Skeletal muscle tissue (tissue), 4 donors: Measurements from ENCODE around the gene EPGN. TPM values are rescaled to one million over a fixed set of nuclear protein-coding genes. Genes with fewer than 3 reads are reported as not detected.
"Not testable (repeated sequence)": the region's sequence is repeated elsewhere in the genome, so short reads cannot be mapped to it uniquely, and the experiment has no call there.

Source experiments
- H3K27ac ChIP-seq: one replicate; pipeline ENCODE4 v1.7.0; 2013; ENCODE audit warnings: mild to moderate bottlenecking, low read depth, low read length, inconsistent platforms
- H3K27me3 ChIP-seq, 3 donors: one replicate each; pipeline ENCODE4 v1.7.0; 2013; ENCODE audit warnings: low read length in 3 of 3; ENCODE audit not compliant: control insufficient read depth in 3 of 3, insufficient read depth in 3 of 3
- H3K36me3 ChIP-seq, 3 donors: one replicate each; pipeline ENCODE4 v1.7.0; 2013; ENCODE audit warnings: low read length in 3 of 3; ENCODE audit not compliant: control insufficient read depth in 3 of 3, insufficient read depth in 3 of 3
- H3K4me1 ChIP-seq, 3 donors: one replicate each; pipeline ENCODE4 v1.7.0; 2013; ENCODE audit warnings: low read length in 3 of 3, mild to moderate bottlenecking in 3 of 3; ENCODE audit not compliant: control insufficient read depth in 3 of 3, insufficient read depth in 3 of 3
- H3K4me3 ChIP-seq, 3 donors: one replicate each; pipeline ENCODE4 v1.7.0; 2013; ENCODE audit warnings: low read length in 3 of 3
- H3K9ac ChIP-seq, 3 donors: one replicate each; pipeline ENCODE4 v1.7.0; 2013; ENCODE audit warnings: low read length in 3 of 3, mild to moderate bottlenecking in 3 of 3, moderate library complexity in 2 of 3, low read depth in 1 of 3
- H3K9me3 ChIP-seq, 3 donors: one replicate each; pipeline ENCODE4 v1.7.0; 2013; ENCODE audit warnings: low read length in 3 of 3; ENCODE audit not compliant: control insufficient read depth in 3 of 3
- total RNA-seq: library from RNA; depleted of rRNA; stranded (reverse); fragments of >200 nt; gene quantifications from one replicate; pipeline ENCODE4 v1.2.3, GENCODE V29; 2014
- donor health status: Osteomylitis.

Gene EPGN
- total RNA-seq, 1 donor from 2014 or later: 0.52 TPM

DNA sequence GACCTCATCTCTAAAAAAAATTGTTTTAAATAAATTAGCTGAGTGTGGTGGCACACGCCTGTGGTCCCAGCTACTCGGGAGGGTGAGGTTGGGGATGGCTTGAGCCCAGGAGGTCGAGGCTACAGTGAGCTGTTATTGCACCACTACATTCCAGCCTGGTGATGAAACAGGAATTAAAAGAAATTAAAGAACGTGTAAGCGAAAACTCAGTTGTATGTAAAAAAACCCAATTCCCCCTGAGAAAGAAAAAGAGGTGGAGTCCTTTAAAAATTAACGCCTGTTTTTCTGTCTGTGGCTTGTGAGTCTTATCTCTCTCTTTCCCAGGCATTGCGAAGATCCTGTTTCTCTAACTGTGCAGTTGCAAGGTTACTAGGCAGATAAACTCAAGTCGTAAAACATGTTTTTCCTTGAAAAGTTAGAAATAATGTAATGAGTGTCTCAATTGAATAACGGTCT, 22.1 kb downstream of the EPGN start:
- H3K9me3 ChIP-seq: peaks cover 0 to 3% (median 0%) of the 10 kb centered on the region in 3 donors
- no peak overlapping the region for H3K9ac ChIP-seq
- H3K27me3 ChIP-seq: peaks cover 0 to 2% (median 0%) of the 10 kb centered on the region in 3 donors
- no peaks in the 10 kb centered on the region for H3K4me1 ChIP-seq
- H3K36me3 ChIP-seq: no peaks in the 10 kb centered on the region
- no peak overlapping the region for H3K27ac ChIP-seq
- no peak overlapping the region for H3K4me3 ChIP-seq

DNA sequence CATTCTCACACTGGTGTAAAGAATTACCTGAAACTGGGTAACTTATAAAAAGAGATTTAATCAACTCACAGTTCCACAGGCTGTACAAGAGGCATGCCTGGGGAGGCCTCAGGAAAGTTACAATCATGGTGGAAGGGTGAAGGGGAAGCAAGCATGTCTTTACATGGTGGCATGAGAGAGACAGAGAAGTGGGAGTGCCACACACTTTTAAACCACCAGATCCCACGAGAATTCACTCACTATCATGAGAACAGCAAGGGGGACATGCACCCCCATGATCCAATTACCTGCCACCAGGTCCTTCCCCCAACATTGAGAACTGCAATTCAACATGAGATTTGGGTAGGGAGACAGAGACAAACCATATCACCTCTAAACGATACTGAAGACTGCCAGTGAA, 23.0 kb downstream of the EPGN start:
- H3K4me1 ChIP-seq: no peaks in the 10 kb centered on the region
- no peaks in the 10 kb centered on the region for H3K36me3 ChIP-seq
- H3K9ac ChIP-seq: no peak overlapping the region
- peaks cover 0 to 3% (median 0%) of the 10 kb centered on the region in 3 donors for H3K9me3 ChIP-seq
- H3K27ac ChIP-seq: no peak overlapping the region
- H3K27me3 ChIP-seq: peaks cover 0 to 2% (median 0%) of the 10 kb centered on the region in 3 donors
- no peak overlapping the region for H3K4me3 ChIP-seq

GRCh38 chr4:74331944-74332343, 23.7 kb downstream of the EPGN start:
- no peaks in the 10 kb centered on the region for H3K36me3 ChIP-seq
- peaks cover 0 to 3% (median 0%) of the 10 kb centered on the region in 3 donors for H3K9me3 ChIP-seq
- H3K4me3 ChIP-seq: no peak overlapping the region
- H3K4me1 ChIP-seq: no peaks in the 10 kb centered on the region
- no peak overlapping the region for H3K27ac ChIP-seq
- peaks cover 0 to 2% (median 0%) of the 10 kb centered on the region in 3 donors for H3K27me3 ChIP-seq
- H3K9ac ChIP-seq: no peak overlapping the region

GRCh38 chr4:74334636-74335035, 26.4 kb downstream of the EPGN start:
- Histone ChIP-seq H3K9me3 (peaks cover 0 to 3% (median 0%) of the 10 kb centered on the region in 3 donors), H3K36me3 (no peaks in the 10 kb centered on the region), H3K9ac (no peak overlapping the region), H3K27me3 (peaks cover 0 to 2% (median 0%) of the 10 kb centered on the region in 3 donors), H3K4me3 (no peak overlapping the region), H3K27ac (no peak overlapping the region), H3K4me1 (no peaks in the 10 kb centered on the region)

DNA sequence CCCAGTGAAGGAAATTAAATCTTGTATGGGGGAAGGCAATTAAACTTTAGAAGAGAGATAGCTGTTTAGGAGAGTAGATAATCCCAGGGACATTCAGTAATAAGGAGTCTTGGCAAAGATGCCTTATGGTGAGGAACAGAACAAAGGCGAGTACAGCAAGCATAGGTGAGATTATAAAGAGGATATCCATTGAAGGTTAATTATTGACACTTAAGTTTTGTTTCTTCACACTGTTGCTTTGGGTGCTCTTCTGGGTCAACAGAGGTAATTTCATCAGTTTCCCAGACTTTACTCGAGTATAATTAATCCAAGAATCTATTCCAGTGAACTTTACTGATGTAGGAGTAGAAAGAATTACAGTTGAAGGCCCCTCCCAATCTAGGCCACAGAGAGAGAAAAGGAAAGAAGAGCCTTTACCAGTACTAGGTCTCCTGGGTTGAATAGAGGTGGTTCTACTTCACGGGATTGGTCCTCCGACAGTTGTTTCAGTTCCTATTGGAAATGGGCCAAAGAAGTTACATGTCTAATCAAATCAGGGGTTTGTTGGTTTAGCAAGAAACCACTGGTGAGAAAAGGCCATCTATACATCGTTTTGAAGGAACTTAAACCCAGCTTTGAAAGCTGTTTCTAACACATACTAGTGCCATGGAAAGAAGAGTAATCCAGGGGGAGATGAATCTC, 27.2 kb downstream of the EPGN start:
- Histone ChIP-seq H3K9me3 (peaks cover 0 to 3% (median 0%) of the 10 kb centered on the region in 3 donors), H3K4me1 (no peaks in the 10 kb centered on the region), H3K27ac (no peak overlapping the region), H3K36me3 (no peaks in the 10 kb centered on the region), H3K9ac (no peak overlapping the region), H3K4me3 (no peak overlapping the region), H3K27me3 (peaks cover 0 to 2% (median 0%) of the 10 kb centered on the region in 3 donors)

DNA sequence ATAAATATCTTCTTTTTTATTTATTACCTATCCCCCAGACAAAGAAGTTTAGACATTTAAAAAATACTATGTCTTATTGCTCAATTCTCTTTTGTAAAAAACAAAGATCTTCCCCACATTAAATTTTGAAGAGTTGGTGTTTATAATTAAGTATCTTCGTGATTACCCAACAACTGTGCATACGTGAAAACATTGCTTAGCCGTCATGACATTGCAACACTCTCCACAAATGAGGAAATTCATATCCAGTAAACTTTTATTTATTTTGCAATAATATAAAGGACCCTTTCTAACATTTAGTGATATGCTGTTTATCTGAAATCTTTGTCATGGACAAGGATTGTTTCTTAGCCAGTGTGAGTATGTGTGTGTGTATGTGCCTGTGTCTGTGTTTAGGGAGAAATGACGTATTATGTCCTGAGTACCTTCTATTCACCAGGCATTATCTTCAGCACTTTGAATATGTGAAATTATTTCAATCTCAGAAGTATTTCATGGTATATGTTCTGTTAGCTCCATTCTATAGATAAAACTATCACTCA, 30.6 kb downstream of the EPGN start:
- no peak overlapping the region for H3K27ac ChIP-seq

GRCh38 chr4:74339501-74339900, 31.2 kb downstream of the EPGN start:
- no peaks in the 10 kb centered on the region for H3K27me3 ChIP-seq
- no peaks in the 10 kb centered on the region for H3K36me3 ChIP-seq
- H3K4me3 ChIP-seq: no peak overlapping the region
- no peaks in the 10 kb centered on the region for H3K4me1 ChIP-seq
- H3K9ac ChIP-seq: no peak overlapping the region
- H3K9me3 ChIP-seq: no peaks in the 10 kb centered on the region
- H3K27ac ChIP-seq: no peak overlapping the region

More for the DNA sequence above, 30.6 kb downstream of the EPGN start:
- Histone ChIP-seq H3K4me3 (no peak overlapping the region), H3K36me3 (no peaks in the 10 kb centered on the region), H3K9ac (no peak overlapping the region), H3K4me1 (no peaks in the 10 kb centered on the region), H3K9me3 (peaks cover 0 to 3% (median 0%) of the 10 kb centered on the region in 3 donors), H3K27me3 (peaks cover 0 to 2% (median 0%) of the 10 kb centered on the region in 3 donors)

- not testable (repeated sequence) for H3K27me3 ChIP-seq, H3K4me3 ChIP-seq, H3K9me3 ChIP-seq, H3K4me1 ChIP-seq, H3K9ac ChIP-seq, H3K36me3 ChIP-seq, H3K27ac ChIP-seq
These were observed 32.2 kb downstream of the EPGN start for GRCh38 chr4:74340421-74340820.

DNA sequence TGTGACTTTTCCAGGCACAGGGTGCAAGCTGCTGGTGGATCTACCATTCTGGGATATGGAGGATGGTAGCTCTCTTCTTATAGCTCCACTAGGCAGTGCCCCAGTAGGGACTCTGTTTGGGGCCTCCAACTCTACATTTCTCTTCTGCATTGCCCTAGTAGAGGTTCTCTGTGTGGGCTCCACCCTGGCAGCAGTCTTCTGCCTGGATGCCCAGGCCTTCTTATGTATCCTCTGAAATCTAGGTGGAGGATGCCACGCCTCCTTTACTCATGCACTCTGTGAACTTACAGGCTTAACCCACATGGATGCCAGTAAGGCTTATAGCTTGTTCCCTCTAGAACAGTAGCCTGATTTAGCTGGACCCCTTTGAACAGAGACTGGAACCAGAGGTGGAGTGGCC, 35.8 kb downstream of the EPGN start:
- no peak overlapping the region for H3K27ac ChIP-seq
- H3K4me3 ChIP-seq: no peak overlapping the region
- H3K36me3 ChIP-seq: no peaks in the 10 kb centered on the region
- H3K9me3 ChIP-seq: peaks cover 0 to 2% (median 0%) of the 10 kb centered on the region in 3 donors
- H3K27me3 ChIP-seq: no peaks in the 10 kb centered on the region
- no peak overlapping the region for H3K9ac ChIP-seq
- no peaks in the 10 kb centered on the region for H3K4me1 ChIP-seq

DNA sequence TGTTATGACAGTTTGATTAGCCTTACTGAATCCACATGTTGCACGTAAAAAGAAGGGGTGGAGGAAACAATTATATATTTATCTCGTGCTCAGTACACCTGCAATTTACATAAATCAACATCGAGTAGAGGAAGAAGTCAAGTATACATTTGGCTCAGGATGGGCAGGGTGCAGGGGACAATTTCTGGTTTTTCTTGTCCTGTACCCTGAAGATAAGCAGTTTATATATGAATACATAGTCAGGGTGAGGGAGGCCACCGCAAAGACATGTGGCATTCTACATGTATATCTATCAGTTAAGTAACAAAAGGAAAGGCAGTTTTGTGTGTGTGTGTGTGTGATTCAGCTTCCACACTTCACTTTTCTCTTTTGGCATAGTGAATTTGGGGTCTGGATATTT, 45.6 kb downstream of the EPGN start:
- Histone ChIP-seq H3K4me1 (no peaks in the 10 kb centered on the region), H3K4me3 (no peak overlapping the region), H3K9ac (no peak overlapping the region), H3K36me3 (no peaks in the 10 kb centered on the region), H3K27me3 (no peaks in the 10 kb centered on the region), H3K9me3 (no peaks in the 10 kb centered on the region), H3K27ac (no peak overlapping the region)
